NCI-H146 treated with DMSO at 0.1 percent for 48 hours (cell line): ENCODE data around the gene C1orf52.

ENCODE experiments used
- DNase-seq: peaks from one replicate; lab custom pipeline; 2025; ENCODE audit not compliant: unreplicated experiment; lab: John Stamatoyannopoulos, UW

The C1orf52 gene

GRCh38 chr1:85259118-85259911 lies at the start of gene C1orf52:
Gene C1orf52, minus strand, starts transcription at chr1:85259662. Its CDS starts 29 bp downstream, at chr1:85259633.
- peak; percentile 75 for DNase-seq

DNA sequence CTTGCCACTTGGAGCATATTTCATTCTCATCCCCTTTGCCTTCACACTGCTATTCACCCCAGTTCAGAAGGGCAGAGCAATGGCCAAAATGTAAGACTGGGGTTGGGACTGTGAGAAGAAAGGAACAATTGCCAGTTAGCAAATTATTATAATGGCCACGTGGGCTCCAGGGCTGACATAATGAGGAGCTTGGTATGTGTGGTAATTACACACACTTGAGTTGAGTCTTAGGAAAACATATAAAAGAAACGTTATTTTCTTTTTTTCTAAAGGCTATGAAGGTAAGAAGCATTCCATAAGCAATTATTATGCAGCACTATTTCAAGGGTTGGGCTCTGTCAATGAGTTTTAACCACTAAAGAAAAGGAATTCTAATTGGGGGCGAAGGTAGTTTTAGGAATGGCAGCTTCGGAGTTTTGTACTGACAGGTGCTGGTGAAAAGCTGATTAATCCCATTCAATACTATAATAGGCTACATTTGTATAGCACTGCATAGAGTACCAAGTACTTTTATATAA lies 49.4 kb upstream of the C1orf52 start:
- DNase-seq = no peak

DNA sequence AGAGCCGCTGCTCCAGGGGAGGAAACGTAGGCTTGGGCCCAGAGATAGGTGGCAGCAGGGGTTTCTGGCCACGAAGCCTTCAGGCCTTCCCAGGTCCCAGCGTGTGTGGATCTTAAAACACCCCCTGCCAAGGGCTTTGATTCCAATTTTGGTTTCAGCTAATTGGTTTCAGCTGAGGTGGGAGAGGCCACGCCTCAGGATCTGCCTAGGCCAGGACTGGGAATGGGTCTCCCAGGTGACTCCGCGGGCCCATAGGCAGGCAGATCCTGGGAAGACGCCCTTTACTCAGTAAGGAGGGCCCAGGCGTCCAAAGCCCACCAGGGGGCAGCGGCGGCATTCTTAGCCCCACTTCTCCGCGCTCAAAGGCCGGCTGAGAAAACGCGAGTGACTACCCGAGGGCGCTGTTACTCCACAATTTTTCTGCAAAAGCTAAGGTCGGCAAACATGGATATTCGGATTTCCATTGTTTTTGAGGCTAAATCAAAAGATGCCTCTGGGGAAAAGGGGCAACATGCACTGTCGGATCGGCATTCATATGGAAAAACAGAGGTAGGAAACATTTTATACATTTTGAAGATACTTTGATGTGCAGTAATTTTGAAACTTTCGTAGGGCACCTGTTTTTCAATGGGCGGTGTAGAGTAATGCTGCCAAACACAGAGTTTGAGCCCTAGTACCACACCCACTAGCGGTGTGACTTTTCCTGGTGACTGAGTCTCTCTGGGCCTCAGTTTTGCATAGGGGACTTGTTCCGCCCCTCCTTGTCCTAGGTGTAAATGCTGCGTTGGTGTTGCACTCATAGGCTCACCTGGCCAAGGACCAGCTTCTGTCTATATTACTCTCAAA lies 48.7 kb upstream of the C1orf52 start:
- DNase-seq = peak; percentile 54

DNA sequence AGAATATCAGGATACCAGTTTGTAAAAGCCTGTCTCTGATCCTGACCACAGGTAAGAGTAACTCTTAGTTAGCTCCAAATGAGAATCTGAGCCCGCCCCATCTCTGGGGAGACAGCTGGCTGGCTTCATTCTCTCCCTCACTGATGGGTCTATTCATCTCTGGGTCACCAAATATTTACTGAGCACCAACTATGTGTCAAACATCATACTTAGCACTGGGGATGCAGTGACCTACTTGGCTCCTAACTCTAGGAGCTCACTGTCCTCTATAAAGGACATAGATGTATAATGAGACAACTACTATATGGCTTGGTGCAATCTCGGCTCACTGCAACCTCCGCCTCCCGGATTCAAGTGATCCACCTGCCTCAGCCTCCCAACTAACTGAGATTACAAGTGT lies 46.8 kb upstream of the C1orf52 start:
- DNase-seq = no peak

- no peak for DNase-seq
These were observed 44.1 kb upstream of the C1orf52 start for GRCh38 chr1:85303440-85304162.

DNA sequence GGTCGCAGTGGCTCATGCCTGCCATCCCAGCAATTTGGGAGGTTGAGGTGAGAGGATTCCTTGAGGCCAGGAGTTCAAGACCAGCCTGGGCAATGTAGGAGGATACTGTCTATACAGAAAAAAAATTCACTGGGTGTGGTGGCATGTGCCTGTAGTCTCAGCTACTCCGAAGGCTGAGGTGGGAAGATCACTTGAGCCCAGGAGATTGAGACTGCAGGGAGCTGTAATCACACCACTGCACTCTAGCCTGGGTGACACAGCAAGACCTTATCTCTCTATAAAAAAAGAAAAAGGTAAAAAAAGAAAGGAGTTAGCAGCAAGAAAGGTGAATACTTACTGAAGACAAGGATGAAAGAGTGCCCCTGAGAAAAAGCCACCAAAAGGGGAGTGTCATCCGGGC lies 40.7 kb upstream of the C1orf52 start:
- DNase-seq = no peak

- DNase-seq = peak; percentile 41
These were observed 38.6 kb upstream of the C1orf52 start for GRCh38 chr1:85297855-85298629.

DNA sequence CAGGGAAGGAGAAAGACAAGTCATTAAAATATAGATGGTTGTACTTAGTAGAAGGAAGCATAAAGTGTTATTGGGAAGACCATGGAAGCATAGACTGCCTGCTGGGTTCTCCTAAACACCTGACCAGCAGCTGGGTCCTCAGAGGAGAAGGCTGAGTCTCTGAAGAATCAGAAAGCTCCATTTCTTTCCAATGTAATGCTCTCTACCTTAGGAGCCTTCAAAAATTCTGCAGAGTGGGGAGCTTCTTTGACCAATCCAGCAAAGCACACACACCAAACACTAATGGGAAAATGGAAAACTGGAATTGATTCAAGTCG lies 38.0 kb upstream of the C1orf52 start:
- no peak for DNase-seq

DNA sequence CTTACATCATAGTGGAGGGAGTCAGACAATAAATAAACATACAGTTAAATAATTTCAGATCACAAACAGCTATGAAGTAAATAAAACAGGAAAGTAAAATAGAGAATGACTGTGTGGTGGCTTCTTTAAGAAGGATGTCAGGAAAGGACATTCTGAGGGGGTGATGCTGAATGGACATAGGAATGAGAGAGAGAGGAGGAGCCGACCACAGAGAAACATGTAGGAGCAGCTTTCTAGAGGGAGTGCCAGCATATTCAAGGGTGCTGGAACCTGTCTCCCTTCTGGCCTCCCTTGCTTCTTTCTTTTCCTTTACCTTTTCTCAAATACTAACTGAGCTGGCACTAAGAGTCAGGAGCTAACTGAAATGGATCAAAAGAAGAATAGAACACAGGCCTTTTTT lies 37.5 kb upstream of the C1orf52 start:
- no peak for DNase-seq

DNA sequence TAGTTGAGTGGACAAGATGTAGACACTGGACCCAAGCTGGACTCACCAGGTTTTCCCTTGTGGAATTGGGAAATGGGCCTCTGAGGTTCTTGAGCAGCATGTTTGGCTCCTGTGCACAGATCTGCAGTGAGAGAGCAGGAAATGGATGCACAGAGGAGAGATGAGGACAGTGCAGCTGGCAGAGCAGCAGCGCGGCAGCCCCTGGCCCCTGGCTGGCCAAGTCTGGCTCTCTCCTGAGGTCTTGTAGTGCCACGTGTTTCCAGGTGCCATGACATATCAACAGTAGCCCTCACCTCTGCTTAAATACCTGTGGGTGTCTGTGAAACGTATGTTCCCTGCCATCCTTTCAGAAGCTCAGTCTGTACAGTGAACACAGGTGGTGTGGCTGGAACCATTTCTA lies 36.2 kb upstream of the C1orf52 start:
- no peak for DNase-seq

- DNase-seq = no peak
These were observed 35.6 kb upstream of the C1orf52 start for GRCh38 chr1:85295006-85295431.

- DNase-seq = no peak
These were observed 31.4 kb upstream of the C1orf52 start for GRCh38 chr1:85290826-85291225.

DNA sequence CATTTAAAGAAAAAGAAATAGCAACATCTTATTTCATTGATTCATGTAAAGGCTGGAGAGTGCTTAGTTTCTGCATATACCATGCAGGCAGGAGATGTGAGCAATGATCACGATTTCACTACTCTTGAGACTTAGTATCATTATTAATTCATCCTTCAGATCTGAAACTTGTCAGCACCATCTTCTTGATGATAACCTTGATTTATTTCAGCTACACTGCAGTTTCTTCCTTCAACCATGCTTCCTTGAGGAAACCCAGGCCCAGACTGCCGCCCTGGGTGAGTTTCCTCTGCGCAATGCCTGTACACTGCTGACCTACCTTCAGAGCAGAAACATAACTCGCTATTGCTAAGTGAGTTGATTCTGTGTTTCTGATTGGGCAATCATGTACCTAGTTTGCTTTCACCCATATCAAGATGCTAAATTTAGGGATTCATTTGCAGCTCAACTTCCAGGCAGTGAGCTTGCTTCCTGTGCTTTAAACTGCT lies 30.4 kb upstream of the C1orf52 start:
- DNase-seq = no peak

GRCh38 chr1:85289207-85289847 lies 29.9 kb upstream of the C1orf52 start:
- no peak for DNase-seq

DNA sequence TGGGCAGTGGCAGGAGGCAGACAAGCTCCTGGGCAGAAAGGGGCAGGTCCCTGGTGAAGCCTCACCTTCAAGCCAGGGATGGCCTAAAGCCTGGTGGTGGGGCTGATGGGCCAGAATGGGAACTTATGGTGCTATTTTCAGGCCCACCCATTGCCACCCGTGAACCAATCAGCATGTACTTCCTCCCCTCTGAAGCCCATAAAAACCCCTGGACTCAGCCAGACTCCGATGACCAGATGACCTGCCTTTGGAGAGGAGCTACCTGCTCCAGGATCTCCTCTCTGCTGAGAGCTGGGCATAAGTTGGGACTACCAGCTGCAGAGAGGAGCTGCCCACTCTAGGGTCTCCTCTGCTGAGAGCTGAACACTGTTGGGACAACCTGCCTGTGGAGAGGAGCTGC lies 24.7 kb upstream of the C1orf52 start:
- no peak for DNase-seq

GRCh38 chr1:85283475-85284199 lies 24.2 kb upstream of the C1orf52 start:
- no peak for DNase-seq

DNA sequence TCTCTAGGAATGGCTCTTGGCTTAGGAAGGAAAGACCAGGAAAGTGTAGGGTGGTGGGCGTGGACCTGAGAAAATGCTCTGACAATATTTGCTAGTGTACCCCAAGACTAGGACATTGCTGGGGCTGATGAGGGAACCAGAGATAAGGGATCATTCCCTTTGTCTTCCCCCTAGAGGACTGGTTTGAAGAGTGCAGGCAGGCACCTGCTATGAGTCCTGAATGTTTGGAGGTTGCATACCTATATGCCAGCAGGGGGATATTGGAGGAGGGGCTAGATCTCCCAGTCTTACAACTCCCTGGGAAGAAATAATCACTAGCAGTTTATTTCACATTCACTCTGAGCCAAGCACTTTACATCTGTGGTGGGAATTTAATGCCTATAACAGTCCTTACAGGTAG lies 23.0 kb upstream of the C1orf52 start:
- no peak for DNase-seq

- DNase-seq = no peak
These were observed 21.2 kb upstream of the C1orf52 start for GRCh38 chr1:85280636-85281035.

GRCh38 chr1:85279458-85280080 lies 20.1 kb upstream of the C1orf52 start:
- no peak for DNase-seq
